Breast epithelium (tissue), 4 donors: ENCODE data around the gene CBR1. TPM values are rescaled to one million over a fixed set of nuclear protein-coding genes. Genes with fewer than 3 reads are reported as not detected.
"Not testable (repeated sequence)": the region's sequence is repeated elsewhere in the genome, so short reads cannot be mapped to it uniquely, and the experiment has no call there.

Experiments used
- DNase-seq, 2 donors: peaks; one replicate each; pipeline ENCODE4 v3.0.0-alpha.2; 2019; ENCODE audit warnings: low spot score in 2 of 2
- H3K27ac ChIP-seq, 2 donors: fragments of 200-600 bp; sonication (generic) in 1 of 2; one replicate each; pipeline ENCODE4 v1.5.1; 2016 to 2019; ENCODE audit warnings: mild to moderate bottlenecking in 1 of 2
- H3K27me3 ChIP-seq, 2 donors: fragments of 200-600 bp; sonication (generic) in 1 of 2; one replicate each; pipeline versions ENCODE4 v1.5.1 to v1.6.0; 2017 to 2019; ENCODE audit warnings: control low read depth in 1 of 2, mild to moderate bottlenecking in 1 of 2
- H3K36me3 ChIP-seq: fragments of 200-600 bp; one replicate; pipeline ENCODE4 v1.5.1; 2019
- H3K4me1 ChIP-seq, 2 donors: fragments of 200-600 bp; sonication (generic); one replicate each; pipeline ENCODE4 v1.5.1; 2016 to 2019; ENCODE audit warnings: control low read depth in 1 of 2
- H3K4me3 ChIP-seq, 3 donors: fragments of 200-600 bp; sonication (generic); 1 replicate in 2 of 3; 2 replicates in 1 of 3; pipeline ENCODE4 v1.5.1; 2016 to 2019; ENCODE audit warnings: mild to moderate bottlenecking in 3 of 3, moderate library complexity in 2 of 3
- H3K9me3 ChIP-seq, 2 donors: fragments of 200-600 bp; sonication (generic) in 1 of 2; one replicate each; pipeline ENCODE4 v1.5.1; 2016 to 2019; ENCODE audit warnings: control low read depth in 1 of 2
- CTCF ChIP-seq, 3 donors: fragments of 450-650 bp; IDR thresholded peaks; one replicate each; pipeline ENCODE4 v1.5.1; 2016 to 2017; ENCODE audit warnings: antibody characterized with exemption in 3 of 3, mild to moderate bottlenecking in 3 of 3, moderate library complexity in 3 of 3
- POLR2A ChIP-seq: fragments of 450-650 bp; IDR thresholded peaks from one replicate; pipeline ENCODE4 v1.6.1; 2016; ENCODE audit warnings: antibody characterized with exemption, mild to moderate bottlenecking, moderate library complexity
- POLR2AphosphoS5 ChIP-seq, 3 donors: sonication (generic); formaldehyde crosslinking; IDR thresholded peaks; one replicate each; pipeline ENCODE4 v1.6.1; 2017; ENCODE audit warnings: antibody characterized with exemption in 3 of 3
- intact Hi-C: fragments of 100-400 bp; cut with DNase I; formaldehyde crosslinking; loops from one replicate; pipeline ENCODE4 v1.15.1; 2023; ENCODE audit warnings: low total_unique reads
- total RNA-seq, 3 donors: library from RNA; depleted of rRNA; stranded (reverse); fragments of >200 nt; gene quantifications; one replicate each; pipeline ENCODE4 v1.1.0, GENCODE V29; 2016

The CBR1 gene
- total RNA-seq, 3 donors from 2014 or later = 79.5 to 104 (median 85.5) TPM

GRCh38 chr21:36099000-36099399 lies 29.2 kb downstream of the CBR1 start:
- intact Hi-C loops = no loop called here
- Histone ChIP-seq H3K27me3 (no peaks in the 10 kb centered on the region), H3K4me3 (no peak overlapping the region), H3K27ac (no peak overlapping the region), H3K36me3 (no peaks in the 10 kb centered on the region), H3K9me3 (no peaks in the 10 kb centered on the region), H3K4me1 (no peaks in the 10 kb centered on the region)
- TF ChIP-seq CTCF (IDR thresholded peaks at IDR 0.05) (no peak), POLR2AphosphoS5 (IDR thresholded peaks at IDR 0.05) (no peak), POLR2A (no peak)
- no peak for DNase-seq

- H3K4me3 ChIP-seq, H3K27me3 ChIP-seq, intact Hi-C loops, H3K36me3 ChIP-seq, H3K4me1 ChIP-seq, H3K9me3 ChIP-seq, H3K27ac ChIP-seq, DNase-seq: not testable (repeated sequence)
Measured at GRCh38 chr21:36099695-36100211, 29.9 kb downstream of the CBR1 start.

- no peak for DNase-seq
- Histone ChIP-seq H3K4me3 (no peak overlapping the region), H3K4me1 (no peaks in the 10 kb centered on the region), H3K36me3 (no peaks in the 10 kb centered on the region), H3K27me3 (no peaks in the 10 kb centered on the region), H3K9me3 (no peaks in the 10 kb centered on the region), H3K27ac (no peak overlapping the region)
- intact Hi-C loops = no loop called here
- TF ChIP-seq POLR2AphosphoS5 (IDR thresholded peaks at IDR 0.05) (no peak), POLR2A (no peak), CTCF (IDR thresholded peaks at IDR 0.05) (no peak)
Measured at GRCh38 chr21:36100971-36101641, 31.3 kb downstream of the CBR1 start.

GRCh38 chr21:36103434-36103833 lies 33.6 kb downstream of the CBR1 start:
- DNase-seq = no peak
- Histone ChIP-seq H3K27ac (no peak overlapping the region), H3K4me3 (no peak overlapping the region), H3K27me3 (no peaks in the 10 kb centered on the region), H3K36me3 (no peaks in the 10 kb centered on the region), H3K4me1 (no peaks in the 10 kb centered on the region), H3K9me3 (no peaks in the 10 kb centered on the region)
- intact Hi-C loops = no loop called here
- TF ChIP-seq POLR2A (no peak), POLR2AphosphoS5 (IDR thresholded peaks at IDR 0.05) (no peak), CTCF (IDR thresholded peaks at IDR 0.05) (no peak)

GRCh38 chr21:36104317-36105300 lies 34.8 kb downstream of the CBR1 start:
- Histone ChIP-seq H3K27me3 (no peaks in the 10 kb centered on the region), H3K36me3 (no peaks in the 10 kb centered on the region), H3K4me3 (peak overlapping the region in 1 of 3 donors; percentile 5), H3K4me1 (no peaks in the 10 kb centered on the region), H3K27ac (no peak overlapping the region), H3K9me3 (no peaks in the 10 kb centered on the region)
- no peak for DNase-seq
- TF ChIP-seq POLR2AphosphoS5 (IDR thresholded peaks at IDR 0.05) = no peak
- TF ChIP-seq CTCF (IDR thresholded peaks at IDR 0.05) = peak in 1 of 3 donors; percentile 13
- intact Hi-C loops = no loop called here
